ENCODE data around the gene STX1A. TPM values are rescaled to one million over a fixed set of nuclear protein-coding genes. Genes with fewer than 3 reads are reported as not detected.

The STX1A gene
- total and polyA plus RNA-seq, 2 of the 13 experiments (the other 11 are each of a cell fraction or from before 2014, with no cell fraction given), result 6.1 to 12.2 TPM

GRCh38 chr7:73705551-73705920 lies 13.9 kb downstream of the STX1A start:
- H3K36me3 ChIP-seq (replicated peaks in 1 of 2; ENCODE audit: control insufficient read depth in 1 of 2, insufficient read depth in 2 of 2, low read length in 2 of 2), result peaks cover 2 to 7% of the 10 kb centered on the region in 2 experiments; a peak in 2 of 5 replicates
- in situ Hi-C loops (cut with HindIII; ENCODE audit: extremely low pct_ligation_motif_present, low pct_unique_long_range_greater_than_20kb), result no loop called here
- no peak for TF ChIP-seq CENPX (CRISPR knock-in tag; IDR thresholded peaks at IDR 0.05)
- no peaks in the 10 kb centered on the region for H3K4me1 ChIP-seq (ENCODE audit: insufficient read depth, low read length)
- H3K79me2 ChIP-seq (ENCODE audit: insufficient read depth, low read length), result no peaks in the 10 kb centered on the region
- H3K27ac ChIP-seq (ENCODE audit: extremely low read length, insufficient read depth, low read length), result no peak overlapping the region
- peaks cover 5% of the 10 kb centered on the region; the same call in 1 of the 2 replicates for H4K20me1 ChIP-seq (ENCODE audit: insufficient read depth, low read length)
- no peak overlapping the region for H3K4me2 ChIP-seq (ENCODE audit: low read depth, low read length)
- ChIA-PET POLR2A (interaction anchor here (1.7 kb wide), 1 partner anchor 10 kb away, joined by 6 read pairs; no protein-coding TSS in a partner anchor), CTCF (ENCODE audit: low intra/inter-chr PET ratio, low total read pairs) (no interaction called here)
- intact Hi-C loops (cut with micrococcal nuclease; ENCODE audit: unreplicated experiment), result no loop called here
- no TSS peak for BruUV-seq (replicated peaks)
- DNase-seq (ENCODE audit: low spot score) (no peak), FAIRE-seq (no peak), ATAC-seq (no peak)
- H3K27me3 ChIP-seq (ENCODE audit: control insufficient read depth in 1 of 2, insufficient read depth in 2 of 2, low read length in 2 of 2), result no peaks in the 10 kb centered on the region
- no peak overlapping the region for H2AFZ ChIP-seq (ENCODE audit: low read length)
- no peak overlapping the region for H3K4me3 ChIP-seq (replicated peaks in 1 of 3; ENCODE audit: insufficient read depth in 1 of 3, low read depth in 2 of 3, low read length in 3 of 3)
- WGBS (ENCODE audit: low lambda C conversion rate), result 92% methylated on average over 10 of the region's 10 CpGs
- H3K9me3 ChIP-seq (ENCODE audit: low read length), result no peaks in the 10 kb centered on the region
- H3K9ac ChIP-seq (ENCODE audit: insufficient read depth, low read depth, low read length), result no peak overlapping the region

DNA sequence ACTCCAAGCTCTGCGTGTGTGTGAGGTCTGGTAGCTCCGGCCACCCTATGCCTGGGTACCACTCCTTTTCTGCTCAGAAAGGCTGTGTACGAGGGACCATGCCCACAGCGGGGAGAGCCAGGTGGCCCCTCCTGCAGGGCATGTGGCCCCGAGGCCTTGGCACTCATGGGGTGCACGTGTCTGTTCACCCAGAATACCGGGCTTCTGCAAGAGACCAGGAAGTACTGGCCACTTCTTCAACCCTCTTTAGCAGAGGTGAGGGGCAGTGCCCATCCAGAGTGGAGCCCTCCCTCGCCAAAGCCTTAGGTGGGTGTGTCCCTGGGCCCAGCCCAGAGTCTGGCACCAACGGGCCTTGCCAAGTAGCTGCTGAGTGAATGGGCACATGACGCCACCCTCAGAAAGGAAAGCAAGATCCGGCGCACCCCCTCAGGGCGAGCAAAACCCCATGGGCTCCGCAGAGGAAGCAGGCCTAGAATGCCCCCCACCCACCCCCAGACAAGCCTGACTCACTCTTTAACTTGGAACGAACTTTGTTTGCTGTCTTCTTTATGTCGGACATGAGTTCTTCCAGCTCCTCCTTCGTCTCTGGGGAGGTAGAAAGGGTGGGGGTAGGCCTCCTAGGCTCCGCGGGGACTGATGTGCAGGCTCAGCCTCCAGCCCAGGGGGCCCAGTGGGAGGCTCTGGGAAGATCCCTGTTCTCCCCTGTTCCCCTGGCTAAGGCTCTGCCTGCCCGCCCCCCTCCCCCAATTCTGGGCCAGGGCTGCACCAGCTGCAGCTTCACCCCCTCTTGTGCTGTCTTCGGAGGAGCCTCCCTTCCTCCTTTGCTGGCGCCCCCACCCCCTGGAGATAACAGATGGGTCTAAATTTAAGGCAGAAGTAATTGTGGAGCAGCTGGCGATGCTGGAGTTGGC lies 14.6 kb downstream of the STX1A start:
- Histone ChIP-seq H3K27me3 (ENCODE audit: control insufficient read depth in 1 of 2, insufficient read depth in 2 of 2, low read length in 2 of 2) (no peaks in the 10 kb centered on the region), H3K36me3 (replicated peaks in 1 of 2; ENCODE audit: control insufficient read depth in 1 of 2, insufficient read depth in 2 of 2, low read length in 2 of 2) (peaks cover 2 to 7% of the 10 kb centered on the region in 2 experiments; a peak in 2 of 5 replicates), H3K4me3 (replicated peaks in 1 of 3; ENCODE audit: insufficient read depth in 1 of 3, low read depth in 2 of 3, low read length in 3 of 3) (no peak overlapping the region), H3K27ac (ENCODE audit: extremely low read length, insufficient read depth, low read length) (no peak overlapping the region), H3K4me2 (ENCODE audit: low read depth, low read length) (no peak overlapping the region), H4K20me1 (ENCODE audit: insufficient read depth, low read length) (peaks cover 5% of the 10 kb centered on the region; the same call in 1 of the 2 replicates), H3K9ac (ENCODE audit: insufficient read depth, low read depth, low read length) (no peak overlapping the region), H3K9me3 (ENCODE audit: low read length) (no peaks in the 10 kb centered on the region), H2AFZ (ENCODE audit: low read length) (no peak overlapping the region), H3K79me2 (ENCODE audit: insufficient read depth, low read length) (no peaks in the 10 kb centered on the region), H3K4me1 (ENCODE audit: insufficient read depth, low read length) (peaks cover 5% of the 10 kb centered on the region)
- in situ Hi-C loops (cut with HindIII; ENCODE audit: extremely low pct_ligation_motif_present, low pct_unique_long_range_greater_than_20kb), result no loop called here
- intact Hi-C loops (cut with micrococcal nuclease; ENCODE audit: unreplicated experiment), result no loop called here
- ChIA-PET POLR2A (interaction anchor here (1.7 kb wide), 1 partner anchor 11 kb away, joined by 6 read pairs; no protein-coding TSS in a partner anchor), CTCF (ENCODE audit: low intra/inter-chr PET ratio, low total read pairs) (no interaction called here)
- FAIRE-seq (no peak), ATAC-seq (no peak), DNase-seq (ENCODE audit: low spot score) (no peak)
- 84% methylated on average over 16 of the region's 23 CpGs for WGBS (ENCODE audit: low lambda C conversion rate)
- BruUV-seq (replicated peaks), result no TSS peak
- TF ChIP-seq MIER3 (CRISPR knock-in tag; IDR thresholded peaks at IDR 0.05; ENCODE audit: borderline replicate concordance) (no peak), ZNF207 (IDR thresholded peaks at IDR 0.05; ENCODE audit: borderline replicate concordance) (no peak), PLSCR1 (CRISPR knock-in tag; IDR thresholded peaks at IDR 0.05; ENCODE audit: borderline replicate concordance) (no peak), NFATC3 (CRISPR knock-in tag; IDR thresholded peaks at IDR 0.05) (no peak)
- TF ChIP-seq, protein P1, sequence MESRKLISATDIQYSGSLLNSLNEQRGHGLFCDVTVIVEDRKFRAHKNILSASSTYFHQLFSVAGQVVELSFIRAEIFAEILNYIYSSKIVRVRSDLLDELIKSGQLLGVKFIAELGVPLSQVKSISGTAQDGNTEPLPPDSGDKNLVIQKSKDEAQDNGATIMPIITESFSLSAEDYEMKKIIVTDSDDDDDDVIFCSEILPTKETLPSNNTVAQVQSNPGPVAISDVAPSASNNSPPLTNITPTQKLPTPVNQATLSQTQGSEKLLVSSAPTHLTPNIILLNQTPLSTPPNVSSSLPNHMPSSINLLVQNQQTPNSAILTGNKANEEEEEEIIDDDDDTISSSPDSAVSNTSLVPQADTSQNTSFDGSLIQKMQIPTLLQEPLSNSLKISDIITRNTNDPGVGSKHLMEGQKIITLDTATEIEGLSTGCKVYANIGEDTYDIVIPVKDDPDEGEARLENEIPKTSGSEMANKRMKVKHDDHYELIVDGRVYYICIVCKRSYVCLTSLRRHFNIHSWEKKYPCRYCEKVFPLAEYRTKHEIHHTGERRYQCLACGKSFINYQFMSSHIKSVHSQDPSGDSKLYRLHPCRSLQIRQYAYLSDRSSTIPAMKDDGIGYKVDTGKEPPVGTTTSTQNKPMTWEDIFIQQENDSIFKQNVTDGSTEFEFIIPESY (CRISPR knock-in tag; IDR thresholded peaks at IDR 0.05), result no peak
